ENCODE measurements around the gene SCCPDH. TPM values are rescaled to one million over a fixed set of nuclear protein-coding genes. Genes with fewer than 3 reads are reported as not detected.

Gene SCCPDH
- total and polyA plus RNA-seq, 2 of the 13 experiments (the other 11 are each of a cell fraction or from before 2014, with no cell fraction given) = 36.7 to 62.3 TPM

- no peak for TF ChIP-seq HOXA9 (CRISPR knock-in tag; IDR thresholded peaks at IDR 0.05; ENCODE audit: borderline replicate concordance)
- TF ChIP-seq ZNF224 (CRISPR knock-in tag; IDR thresholded peaks at IDR 0.05) = no peak
- TF ChIP-seq YEATS2 (CRISPR knock-in tag; IDR thresholded peaks at IDR 0.05; ENCODE audit: borderline replicate concordance) = 0 out of 2 replicates have a peak, but pooled peaks have one; percentile 10
- no peak for TF ChIP-seq ZC3H4 (CRISPR knock-in tag; IDR thresholded peaks at IDR 0.05; ENCODE audit: borderline replicate concordance)
- peak; percentile 24; the same call in 1 of the 2 replicates for TF ChIP-seq GATA4 (IDR thresholded peaks at IDR 0.05; ENCODE audit: borderline replicate concordance, low read depth)
- 0 out of 2 replicates have a peak, but pooled peaks have one; percentile 24 for TF ChIP-seq ZKSCAN8 (CRISPR knock-in tag; IDR thresholded peaks at IDR 0.05; ENCODE audit: borderline replicate concordance)
- no peak for TF ChIP-seq ZNF672 (CRISPR knock-in tag; IDR thresholded peaks at IDR 0.05)
- no peak for TF ChIP-seq EZH2 (conservative IDR thresholded peaks at IDR 0.05; ENCODE audit: low read depth, low read length)
- TF ChIP-seq, protein P1, sequence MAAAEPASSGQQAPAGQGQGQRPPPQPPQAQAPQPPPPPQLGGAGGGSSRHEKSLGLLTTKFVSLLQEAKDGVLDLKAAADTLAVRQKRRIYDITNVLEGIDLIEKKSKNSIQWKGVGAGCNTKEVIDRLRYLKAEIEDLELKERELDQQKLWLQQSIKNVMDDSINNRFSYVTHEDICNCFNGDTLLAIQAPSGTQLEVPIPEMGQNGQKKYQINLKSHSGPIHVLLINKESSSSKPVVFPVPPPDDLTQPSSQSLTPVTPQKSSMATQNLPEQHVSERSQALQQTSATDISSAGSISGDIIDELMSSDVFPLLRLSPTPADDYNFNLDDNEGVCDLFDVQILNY (CRISPR knock-in tag; conservative IDR thresholded peaks at IDR 0.05) = no peak
- peak; percentile 79 for TF ChIP-seq ZNF331 (CRISPR knock-in tag; IDR thresholded peaks at IDR 0.05)
- TF ChIP-seq ATF7 (IDR thresholded peaks at IDR 0.05) = no peak
- TF ChIP-seq ATF7 (CRISPR knock-in tag; IDR thresholded peaks at IDR 0.05) = no peak
- TF ChIP-seq ZNF382 (CRISPR knock-in tag; IDR thresholded peaks at IDR 0.05; ENCODE audit: borderline replicate concordance) = no peak
- TF ChIP-seq NR0B2 (CRISPR knock-in tag; IDR thresholded peaks at IDR 0.05) = no peak
- TF ChIP-seq ZNF333 (CRISPR knock-in tag; IDR thresholded peaks at IDR 0.05; ENCODE audit: borderline replicate concordance) = no peak
- no peak for TF ChIP-seq ZNF552 (CRISPR knock-in tag; IDR thresholded peaks at IDR 0.05; ENCODE audit: borderline replicate concordance)
- no peak for TF ChIP-seq ADNP (CRISPR knock-in tag; IDR thresholded peaks at IDR 0.05)
- TF ChIP-seq, protein P2, sequence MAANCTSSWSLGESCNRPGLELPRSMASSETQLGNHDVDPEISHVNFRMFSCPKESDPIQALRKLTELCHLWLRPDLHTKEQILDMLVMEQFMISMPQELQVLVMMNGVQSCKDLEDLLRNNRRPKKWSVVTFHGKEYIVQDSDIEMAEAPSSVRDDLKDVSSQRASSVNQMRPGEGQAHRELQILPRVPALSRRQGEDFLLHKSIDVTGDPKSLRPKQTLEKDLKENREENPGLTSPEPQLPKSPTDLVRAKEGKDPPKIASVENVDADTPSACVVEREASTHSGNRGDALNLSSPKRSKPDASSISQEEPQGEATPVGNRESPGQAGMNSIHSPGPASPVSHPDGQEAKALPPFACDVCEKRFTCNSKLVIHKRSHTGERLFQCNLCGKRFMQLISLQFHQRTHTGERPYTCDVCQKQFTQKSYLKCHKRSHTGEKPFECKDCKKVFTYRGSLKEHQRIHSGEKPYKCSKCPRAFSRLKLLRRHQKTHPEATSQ (CRISPR knock-in tag; IDR thresholded peaks at IDR 0.05; ENCODE audit: borderline replicate concordance) = no peak
- TF ChIP-seq, protein P3, sequence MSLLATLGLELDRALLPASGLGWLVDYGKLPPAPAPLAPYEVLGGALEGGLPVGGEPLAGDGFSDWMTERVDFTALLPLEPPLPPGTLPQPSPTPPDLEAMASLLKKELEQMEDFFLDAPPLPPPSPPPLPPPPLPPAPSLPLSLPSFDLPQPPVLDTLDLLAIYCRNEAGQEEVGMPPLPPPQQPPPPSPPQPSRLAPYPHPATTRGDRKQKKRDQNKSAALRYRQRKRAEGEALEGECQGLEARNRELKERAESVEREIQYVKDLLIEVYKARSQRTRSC (CRISPR knock-in tag; IDR thresholded peaks at IDR 0.05; ENCODE audit: low read depth) = no peak
- no peak for TF ChIP-seq ARNT2 (CRISPR knock-in tag; IDR thresholded peaks at IDR 0.05; ENCODE audit: low read depth)
- no peak for TF ChIP-seq ZSCAN12 (CRISPR knock-in tag; IDR thresholded peaks at IDR 0.05)
- TF ChIP-seq, protein P4, sequence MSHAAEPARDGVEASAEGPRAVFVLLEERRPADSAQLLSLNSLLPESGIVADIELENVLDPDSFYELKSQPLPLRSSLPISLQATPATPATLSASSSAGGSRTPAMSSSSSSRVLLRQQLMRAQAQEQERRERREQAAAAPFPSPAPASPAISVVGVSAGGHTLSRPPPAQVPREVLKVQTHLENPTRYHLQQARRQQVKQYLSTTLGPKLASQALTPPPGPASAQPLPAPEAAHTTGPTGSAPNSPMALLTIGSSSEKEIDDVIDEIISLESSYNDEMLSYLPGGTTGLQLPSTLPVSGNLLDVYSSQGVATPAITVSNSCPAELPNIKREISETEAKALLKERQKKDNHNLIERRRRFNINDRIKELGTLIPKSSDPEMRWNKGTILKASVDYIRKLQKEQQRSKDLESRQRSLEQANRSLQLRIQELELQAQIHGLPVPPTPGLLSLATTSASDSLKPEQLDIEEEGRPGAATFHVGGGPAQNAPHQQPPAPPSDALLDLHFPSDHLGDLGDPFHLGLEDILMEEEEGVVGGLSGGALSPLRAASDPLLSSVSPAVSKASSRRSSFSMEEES (CRISPR knock-in tag; IDR thresholded peaks at IDR 0.05) = no peak
- TF ChIP-seq, protein P5, sequence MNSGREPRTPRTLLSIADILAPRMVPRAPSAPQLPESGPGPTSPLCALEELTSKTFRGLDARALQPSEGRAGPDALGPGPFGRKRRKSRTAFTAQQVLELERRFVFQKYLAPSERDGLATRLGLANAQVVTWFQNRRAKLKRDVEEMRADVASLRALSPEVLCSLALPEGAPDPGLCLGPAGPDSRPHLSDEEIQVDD (CRISPR knock-in tag; IDR thresholded peaks at IDR 0.05; ENCODE audit: borderline replicate concordance) = no peak
- TF ChIP-seq MAFF (IDR thresholded peaks at IDR 0.05; ENCODE audit: low read depth, low read length) = peak; percentile 52
- TF ChIP-seq POLR2A (IDR thresholded peaks at IDR 0.05; ENCODE audit: insufficient read depth in 1 of 2, low read depth in 2 of 2, low read length in 2 of 2) = no peak
These were observed 14.4 kb upstream of the SCCPDH start (continued) for GRCh38 chr1:246709835-246710234.

Data from HepG2 (cell line).